ENCODE data around the gene KASH5.

GRCh38 chr19:49425178-49425577 is 37.1 kb downstream of the KASH5 start, which contains the start of gene GFY:
- TF ChIP-seq CTCF (conservative IDR thresholded peaks at IDR 0.05; ENCODE audit: low read length) (no peak), EZH2phosphoT487 (IDR thresholded peaks at IDR 0.05; ENCODE audit: borderline replicate concordance) (no peak)

All from Loucy (cell line).